ENCODE results near the gene ARL6IP1. TPM values are rescaled to one million over a fixed set of nuclear protein-coding genes. Genes with fewer than 3 reads are reported as not detected.
A peak's percentile ranks its signal among the peaks of the same experiment; 100 is the strongest.

ARL6IP1 gene
- total RNA-seq, 4 donors from 2014 or later = 68.7 to 337 (median 107) TPM

GRCh38 chr16:18809165-18809564 lies 7.8 kb upstream of the ARL6IP1 start:
- intact Hi-C loops (cut with DNase I; ENCODE audit: low total_unique reads) = no loop called here
- Histone ChIP-seq H3K4me1 (no peaks in the 10 kb centered on the region), H3K27ac (no peak overlapping the region), H3K27me3 (no peaks in the 10 kb centered on the region), H3K4me3 (no peak overlapping the region), H3K9me3 (no peaks in the 10 kb centered on the region), H3K36me3 (peaks cover 0 to 4% of the 10 kb centered on the region in 2 donors)
- DNase-seq = no peak
- TF ChIP-seq CTCF (IDR thresholded peaks at IDR 0.05) (no peak), POLR2A (IDR thresholded peaks at IDR 0.05) (no peak)

- peak overlapping the region in 1 of 2 donors; percentile 60 for H3K27ac ChIP-seq
- TF ChIP-seq POLR2A (IDR thresholded peaks at IDR 0.05) (no peak), CTCF (IDR thresholded peaks at IDR 0.05) (no peak)
- no peaks in the 10 kb centered on the region for H3K27me3 ChIP-seq
- no peaks in the 10 kb centered on the region for H3K36me3 ChIP-seq
- DNase-seq = no peak
- H3K4me1 ChIP-seq = no peaks in the 10 kb centered on the region
- H3K9me3 ChIP-seq = no peaks in the 10 kb centered on the region
- intact Hi-C loops (cut with DNase I; ENCODE audit: low total_unique reads) = no loop called here
- H3K4me3 ChIP-seq = no peak overlapping the region
Measured at GRCh38 chr16:18805257-18805773, 4.0 kb upstream of the ARL6IP1 start.

GRCh38 chr16:18804540-18804939 lies 3.2 kb upstream of the ARL6IP1 start:
- H3K9me3 ChIP-seq = no peaks in the 10 kb centered on the region
- H3K27me3 ChIP-seq = no peaks in the 10 kb centered on the region
- no peak overlapping the region for H3K4me3 ChIP-seq
- no peak for DNase-seq
- intact Hi-C loops (cut with DNase I; ENCODE audit: low total_unique reads) = no loop called here
- TF ChIP-seq CTCF (IDR thresholded peaks at IDR 0.05) = no peak
- no peaks in the 10 kb centered on the region for H3K4me1 ChIP-seq
- H3K36me3 ChIP-seq = no peaks in the 10 kb centered on the region
- H3K27ac ChIP-seq = peak overlapping the region; percentile 33 to 60

GRCh38 chr16:18803569-18804462 lies 2.5 kb upstream of the ARL6IP1 start:
- intact Hi-C loops (cut with DNase I; ENCODE audit: low total_unique reads) = no loop called here
- no peak for TF ChIP-seq CTCF (IDR thresholded peaks at IDR 0.05)
- no peak for TF ChIP-seq POLR2A (IDR thresholded peaks at IDR 0.05)
- DNase-seq = no peak

GRCh38 chr16:18802767-18803343 lies 1.5 kb upstream of the ARL6IP1 start:
- DNase-seq = no peak
- Histone ChIP-seq H3K4me3 (no peak overlapping the region), H3K4me1 (no peaks in the 10 kb centered on the region), H3K27me3 (no peaks in the 10 kb centered on the region), H3K36me3 (no peaks in the 10 kb centered on the region), H3K27ac (no peak overlapping the region), H3K9me3 (no peaks in the 10 kb centered on the region)
- TF ChIP-seq POLR2A (IDR thresholded peaks at IDR 0.05) = no peak
- no peak for TF ChIP-seq CTCF (IDR thresholded peaks at IDR 0.05)
- intact Hi-C loops (cut with DNase I; ENCODE audit: low total_unique reads) = no loop called here

More at GRCh38 chr16:18803569-18804462, 2.5 kb upstream of the ARL6IP1 start:
- Histone ChIP-seq H3K27ac (peak overlapping the region; percentile 33 to 60), H3K9me3 (no peaks in the 10 kb centered on the region), H3K4me1 (no peaks in the 10 kb centered on the region), H3K27me3 (no peaks in the 10 kb centered on the region), H3K36me3 (no peaks in the 10 kb centered on the region), H3K4me3 (no peak overlapping the region)

Data from uterus (tissue), 4 donors.